Ishikawa (cell line): Measurements from ENCODE around the gene ADRB1.

Source experiments
- CEBPB ChIP-seq: IDR thresholded peaks from 2 replicates; pipeline ENCODE4 v1.6.1; 2012
- CREB1 ChIP-seq: IDR thresholded peaks from 2 replicates; pipeline ENCODE4 v1.6.1; 2012; ENCODE audit warnings: low read depth
- EGR1 ChIP-seq: IDR thresholded peaks from 2 replicates; pipeline ENCODE4 v1.6.1; 2012
- EP300 ChIP-seq: IDR thresholded peaks from 2 replicates; pipeline ENCODE4 v1.6.1; 2012; ENCODE audit warnings: borderline replicate concordance
- FOXM1 ChIP-seq: IDR thresholded peaks from 2 replicates; pipeline ENCODE4 v1.6.1; 2012; ENCODE audit warnings: low read depth, borderline replicate concordance
- MAX ChIP-seq: IDR thresholded peaks from 2 replicates; pipeline ENCODE4 v1.6.1; 2012
- RAD21 ChIP-seq: IDR thresholded peaks from 2 replicates; pipeline ENCODE4 v1.6.1; 2012; ENCODE audit warnings: low read depth
- REST ChIP-seq: IDR thresholded peaks from 2 replicates; pipeline ENCODE4 v1.6.1; 2012; ENCODE audit warnings: low read depth, mild to moderate bottlenecking
- TAF1 ChIP-seq: IDR thresholded peaks from 2 replicates; pipeline ENCODE4 v1.6.1; 2012; ENCODE audit warnings: low read depth, mild to moderate bottlenecking
- TCF12 ChIP-seq: IDR thresholded peaks from 2 replicates; pipeline ENCODE4 v1.6.1; 2012; ENCODE audit warnings: low read depth
- TEAD4 ChIP-seq: IDR thresholded peaks from 2 replicates; pipeline ENCODE4 v1.6.1; 2012
- USF1 ChIP-seq: IDR thresholded peaks from 2 replicates; pipeline ENCODE4 v1.6.1; 2012
- YY1 ChIP-seq: IDR thresholded peaks from 2 replicates; pipeline ENCODE4 v1.6.1; 2012; ENCODE audit warnings: low read depth
- ZBTB7A ChIP-seq: IDR thresholded peaks from 2 replicates; pipeline ENCODE4 v1.6.1; 2012; ENCODE audit warnings: low read depth

GRCh38 chr10:114087655-114088054, 44.0 kb downstream of the ADRB1 start:
- no peak for TF ChIP-seq REST
- no peak for TF ChIP-seq MAX
- peak; percentile 12; the same call in 1 of the 2 replicates for TF ChIP-seq RAD21
- no peak for TF ChIP-seq ZBTB7A
- TF ChIP-seq EGR1, result no peak
- no peak for TF ChIP-seq TEAD4
- no peak for TF ChIP-seq EP300
- no peak for TF ChIP-seq USF1
- no peak for TF ChIP-seq YY1
- TF ChIP-seq TAF1, result no peak
- TF ChIP-seq CREB1, result no peak
- TF ChIP-seq CEBPB, result no peak
- TF ChIP-seq FOXM1, result no peak
- TF ChIP-seq TCF12, result no peak
